NCI-H774 (cell line): ENCODE results near the gene GRK6.
"Not testable (repeated sequence)": the region's sequence is repeated elsewhere in the genome, so short reads cannot be mapped to it uniquely, and the experiment has no call there.

Source experiments
- DNase-seq: peaks from one replicate; lab custom pipeline; 2025; lab: John Stamatoyannopoulos, UW

GRK6 gene

DNA sequence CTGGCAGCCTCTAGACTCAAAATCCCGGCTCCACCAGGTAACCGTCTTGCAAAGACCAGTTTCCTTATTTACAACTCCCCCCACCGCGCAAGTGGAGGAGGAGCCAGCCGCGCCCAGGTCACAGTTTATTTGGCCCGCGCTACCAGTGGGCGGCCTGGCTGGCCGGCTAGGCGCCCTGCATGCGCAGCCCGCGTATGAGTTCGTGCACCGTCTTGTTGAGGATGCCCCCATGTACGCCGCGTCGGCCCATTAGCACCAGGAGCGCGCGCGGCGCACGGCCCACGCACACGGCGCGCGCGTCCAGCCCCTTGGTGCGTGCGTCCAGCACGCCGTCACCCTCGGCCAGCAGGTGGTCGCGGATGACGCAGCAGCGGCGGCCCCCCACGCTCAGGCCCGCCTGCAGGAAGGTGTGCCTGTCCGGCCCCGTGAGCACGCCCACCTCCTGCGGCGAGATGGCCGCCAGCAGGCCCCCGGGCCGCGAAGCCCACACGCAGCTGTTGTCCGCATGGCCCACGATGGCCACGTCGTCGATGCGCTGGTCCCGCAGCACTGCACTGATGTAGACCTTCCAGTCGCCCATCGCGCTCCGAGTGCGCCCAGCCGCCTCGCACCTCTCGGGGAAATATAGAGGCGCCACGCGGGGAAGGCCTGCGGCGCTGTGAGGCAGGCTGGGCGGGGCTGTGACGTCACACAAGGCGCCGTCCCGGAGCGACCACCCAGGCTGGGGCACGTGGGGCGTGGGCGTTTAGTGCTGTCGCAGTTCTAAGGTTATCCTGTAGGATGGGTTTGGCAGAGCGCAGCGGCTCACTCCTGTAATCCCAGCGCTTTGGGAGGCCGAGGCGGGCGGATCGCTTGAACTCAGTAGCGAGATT is 26.2 kb upstream of the GRK6 start, which contains the start of gene PFN3:
Gene PFN3 (minus strand): TSS at position 665 of the 872 bp plus-strand sequence. CDS start 85 bp downstream, at position 580.
- no peak for DNase-seq

DNA sequence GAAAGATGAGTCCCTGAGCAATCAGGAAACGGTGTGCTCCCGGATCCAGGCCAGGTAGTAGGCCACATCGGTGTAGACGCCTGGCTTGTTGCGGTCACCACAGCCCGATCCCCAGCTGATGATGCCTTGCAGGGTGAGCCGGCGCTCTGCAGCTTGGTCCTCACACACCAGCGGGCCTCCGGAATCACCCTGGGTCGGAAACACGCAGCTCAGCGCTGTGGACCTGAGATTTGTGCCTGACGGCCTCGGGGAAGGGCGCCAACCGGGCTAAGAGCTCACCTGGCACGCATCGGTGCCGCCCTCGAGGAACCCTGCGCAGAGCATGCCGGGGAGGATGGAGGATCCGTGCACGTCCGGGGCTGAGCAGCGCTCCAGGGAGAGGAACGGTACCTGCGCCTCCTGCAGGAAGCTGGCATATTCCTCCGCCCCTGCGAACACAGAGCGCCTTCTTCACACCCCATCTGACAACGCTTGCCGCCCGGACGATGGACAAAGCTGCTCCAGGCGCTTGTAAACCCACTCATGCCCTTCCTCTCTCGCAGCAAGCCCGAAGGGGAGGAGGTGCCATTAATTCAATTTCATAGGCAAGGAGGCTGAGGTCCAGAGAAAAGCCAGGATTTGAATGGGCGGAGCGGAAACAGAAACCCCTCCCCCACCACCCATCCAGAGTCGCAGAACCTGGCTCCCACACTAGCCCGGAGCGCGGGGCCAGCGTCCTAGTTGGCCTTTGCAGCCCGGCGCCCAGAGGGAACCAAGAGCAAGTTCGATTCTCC is 24.0 kb upstream of the GRK6 start:
- DNase-seq: peak; percentile 78

DNA sequence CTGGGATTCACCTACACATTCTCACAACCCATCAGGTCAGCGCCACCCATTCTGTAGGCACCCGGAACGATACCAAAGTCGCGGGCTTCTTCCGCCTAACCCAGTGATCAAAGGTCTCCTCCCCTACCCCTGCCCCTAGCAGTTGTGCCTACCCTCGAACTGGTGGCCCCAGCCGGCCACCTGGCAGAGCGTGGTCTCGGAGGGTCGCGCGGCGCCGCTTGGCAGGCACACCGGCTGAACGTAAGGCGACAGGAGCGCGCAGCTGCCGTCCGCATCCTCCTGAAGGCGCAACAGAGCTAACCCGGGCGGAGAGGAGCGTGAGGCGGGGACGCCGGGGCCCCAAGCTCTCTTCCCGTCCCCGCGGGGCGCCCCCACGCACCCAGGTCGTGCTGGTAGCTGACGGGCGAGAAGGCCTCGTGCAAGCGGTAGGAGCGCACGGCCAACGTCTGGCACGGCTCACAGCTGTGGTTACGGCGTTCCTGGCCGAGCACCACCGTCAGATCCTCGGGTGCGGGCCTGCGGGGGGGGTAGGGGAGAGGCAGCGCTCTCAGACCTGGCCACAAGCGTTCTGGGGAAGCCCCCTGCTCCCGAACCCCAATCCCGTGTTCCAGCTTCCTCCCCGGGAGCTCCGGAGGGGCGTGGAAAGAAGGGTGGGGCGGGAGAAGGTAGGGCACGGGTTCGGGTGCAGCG is 23.2 kb upstream of the GRK6 start:
- DNase-seq: no peak

DNA sequence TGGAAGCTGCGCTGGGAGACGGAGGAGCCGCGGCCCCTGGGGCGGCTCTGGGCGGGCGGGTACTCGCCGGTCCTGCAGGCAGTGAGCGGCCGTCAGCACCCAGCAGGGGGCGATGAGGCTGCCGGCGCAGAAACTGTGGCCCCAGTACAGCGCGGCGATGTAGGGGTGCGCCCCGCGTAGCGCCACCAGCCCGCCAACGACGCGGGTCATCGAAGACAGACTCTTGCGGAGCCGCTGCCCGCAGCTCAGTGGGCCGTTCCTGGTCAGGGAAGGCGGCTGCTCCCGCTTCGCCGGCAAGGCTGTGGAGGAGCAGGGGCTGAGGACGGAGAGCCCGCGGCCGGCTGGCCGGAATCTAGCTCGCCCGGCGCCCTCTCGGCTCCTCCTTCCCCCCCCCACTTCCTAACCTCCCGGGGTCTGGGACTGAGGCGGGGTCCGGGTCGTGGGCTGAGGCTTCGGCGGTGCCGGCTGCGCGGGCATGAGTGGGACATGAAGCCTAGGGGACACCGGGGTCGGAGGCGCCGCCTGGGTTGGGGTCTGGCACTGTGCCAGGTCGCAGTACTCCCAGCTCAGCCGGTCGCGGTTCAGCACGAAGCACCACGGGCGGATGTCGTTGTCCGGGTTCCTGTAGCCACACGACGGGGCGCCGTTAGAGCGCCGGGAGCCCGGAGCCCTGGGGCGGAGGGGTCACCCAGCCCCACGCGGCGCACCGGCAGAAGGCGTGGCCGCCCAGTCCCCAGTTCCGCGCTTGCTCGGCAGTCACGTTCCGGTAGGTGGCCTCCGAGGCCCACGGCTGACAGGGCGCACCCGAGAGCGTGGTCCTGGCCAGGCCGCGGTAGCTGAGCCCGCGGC is 22.5 kb upstream of the GRK6 start:
- peak; percentile 71 for DNase-seq

DNA sequence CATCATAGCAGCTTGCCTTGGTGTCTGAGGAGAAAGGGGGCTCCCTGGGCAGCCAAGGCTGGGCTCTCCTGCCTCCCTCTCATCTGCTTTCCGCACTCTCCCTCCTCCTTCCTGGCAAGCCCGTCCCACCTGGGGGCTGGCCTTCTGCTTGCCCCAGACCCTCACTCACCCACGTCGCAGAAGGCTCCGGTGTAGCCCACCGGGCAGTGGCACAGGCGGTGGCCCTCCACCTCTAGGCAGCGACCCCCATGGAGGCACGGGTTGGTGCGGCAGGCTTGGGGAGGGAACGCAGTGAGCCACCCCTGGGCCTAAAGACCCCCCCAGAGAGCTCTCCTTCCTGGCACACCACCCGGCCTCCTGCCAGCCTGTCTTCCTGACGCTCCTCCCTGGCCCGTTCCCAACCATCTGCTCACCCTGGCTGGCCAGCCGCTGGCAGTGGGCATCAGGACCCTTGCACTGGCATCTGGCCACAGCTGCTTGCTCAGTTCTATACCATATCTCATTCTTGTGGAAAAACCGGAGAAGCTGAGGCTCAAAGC is 21.8 kb upstream of the GRK6 start:
- DNase-seq: no peak

DNA sequence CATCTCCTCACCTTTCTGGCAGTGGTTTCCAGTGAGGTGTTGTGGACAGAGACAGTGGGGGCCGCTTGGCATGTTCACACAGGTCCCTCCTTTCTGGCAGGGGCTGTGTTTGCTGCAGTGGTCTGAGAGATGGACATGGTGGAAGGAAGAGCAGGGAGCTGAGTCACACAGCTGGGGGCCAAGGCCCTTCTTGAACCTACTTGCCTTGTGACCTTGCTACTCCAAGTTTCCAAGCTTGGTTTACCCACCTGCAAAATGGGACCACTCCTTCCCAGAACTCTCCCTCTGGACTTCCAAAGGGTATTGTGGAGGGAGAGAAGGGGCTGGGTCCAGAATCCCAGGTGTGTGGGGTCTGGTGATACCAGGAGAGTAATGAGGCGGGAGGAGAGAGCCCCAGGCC is 21.2 kb upstream of the GRK6 start:
- DNase-seq: no peak

DNA sequence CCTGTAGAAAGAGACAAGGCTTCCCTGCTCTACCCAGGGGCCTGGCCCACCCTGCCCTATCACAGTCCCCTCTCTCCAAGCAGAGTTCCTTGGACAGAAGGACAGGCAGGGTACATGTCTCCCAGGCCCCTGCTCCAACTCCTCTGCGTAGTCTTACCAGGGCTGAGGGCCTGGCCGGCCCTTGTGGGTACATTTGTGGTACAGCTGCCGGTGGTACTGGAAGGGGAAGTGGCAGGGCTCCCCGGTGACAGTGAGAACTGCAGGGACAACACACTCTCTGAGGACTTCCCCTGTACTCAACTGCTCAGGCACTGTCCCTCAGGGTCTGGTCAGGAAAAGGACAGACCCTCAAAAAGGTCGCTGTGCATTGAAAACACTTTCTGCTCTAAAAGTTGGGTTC is 20.7 kb upstream of the GRK6 start:
- no peak for DNase-seq

DNA sequence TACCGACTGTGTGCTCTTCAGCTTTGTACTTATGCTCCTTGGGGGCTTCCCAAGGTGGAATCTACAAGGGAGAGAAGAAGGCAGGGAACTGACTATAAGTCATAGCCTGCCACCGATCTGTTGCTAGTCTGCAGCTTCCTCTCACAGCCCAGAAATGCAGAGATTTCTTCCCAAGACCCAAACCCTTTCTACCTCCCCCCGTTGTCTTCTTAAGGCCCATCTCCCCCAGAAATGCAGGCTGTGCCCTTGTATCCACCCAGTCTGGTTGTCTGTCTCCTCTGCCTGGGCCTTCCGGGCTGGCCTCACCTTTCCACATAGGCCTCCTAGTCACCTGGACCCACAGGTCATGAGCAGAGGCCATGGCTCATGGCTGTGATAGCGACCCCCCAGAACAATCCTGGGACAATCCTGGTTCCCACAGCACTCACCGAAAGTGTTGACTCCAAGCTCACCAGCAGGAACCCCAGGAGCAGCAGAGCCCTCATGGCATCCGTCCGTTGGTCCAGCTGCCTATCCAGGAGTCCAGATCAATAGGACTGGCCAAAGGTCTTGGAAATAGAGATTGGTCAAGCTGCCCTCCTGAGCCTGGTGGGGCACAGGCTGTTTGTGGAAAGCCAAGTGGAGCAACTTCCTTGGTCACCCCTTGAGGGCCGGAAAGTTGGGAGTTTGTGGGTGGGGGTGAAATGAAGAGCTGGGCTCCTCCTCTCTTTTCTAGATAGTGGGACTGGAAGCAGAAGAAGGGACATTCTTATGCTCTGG is 17.3 kb upstream of the GRK6 start, which contains the start of gene F12:
Gene F12 (minus strand): TSS at position 522 of the 759 bp plus-strand sequence. CDS start 37 bp downstream, at position 485.
- no peak for DNase-seq

DNA sequence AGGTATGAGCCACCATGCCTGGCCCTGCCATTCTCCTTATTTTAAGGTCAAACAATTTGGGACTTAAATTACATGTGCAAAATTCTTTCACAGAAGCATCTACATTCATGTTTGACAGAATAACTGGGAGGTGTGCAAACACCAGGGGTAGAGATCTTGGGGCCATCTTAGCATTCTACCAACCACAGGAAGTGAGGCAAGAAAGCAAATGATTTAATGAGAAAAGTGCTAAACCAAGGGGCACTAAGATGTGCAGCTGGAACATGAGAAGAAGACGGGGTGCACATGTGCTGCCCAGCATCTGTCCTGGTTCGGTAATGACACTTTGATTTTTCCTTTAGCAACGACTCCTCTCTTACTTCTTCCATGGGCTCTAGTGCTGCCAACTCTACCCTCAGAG is 15.9 kb upstream of the GRK6 start:
- DNase-seq: no peak

DNA sequence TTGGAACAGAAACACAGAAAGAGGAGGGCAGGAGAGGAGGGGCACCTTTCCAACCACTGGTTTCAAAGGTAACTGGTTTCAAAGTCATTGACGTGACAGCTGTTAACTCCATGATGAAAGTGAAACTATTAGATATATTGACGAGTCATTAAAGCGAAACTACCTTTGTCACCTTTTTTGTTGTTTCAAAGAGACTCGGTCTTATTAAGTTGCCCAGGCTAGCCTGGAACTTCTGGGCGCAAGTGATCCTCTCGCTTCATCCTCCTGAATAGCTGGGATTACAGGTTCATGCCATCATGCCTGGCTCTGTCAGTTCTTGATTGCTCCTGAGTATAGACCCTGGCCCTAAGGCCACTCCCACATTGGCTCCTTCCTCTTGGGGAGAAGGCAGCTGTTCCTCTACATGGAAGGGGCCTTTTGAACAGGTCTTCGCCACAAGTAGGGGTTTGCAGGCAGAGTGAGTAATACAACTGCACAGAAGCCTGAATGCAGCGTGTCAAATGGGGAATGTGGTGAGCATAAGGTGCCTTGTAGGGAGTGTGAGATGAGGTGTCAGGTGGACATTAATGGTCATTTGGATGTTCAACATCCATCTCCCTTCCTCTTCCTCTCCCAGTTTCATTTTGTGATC is 13.8 kb upstream of the GRK6 start:
- DNase-seq: no peak

DNA sequence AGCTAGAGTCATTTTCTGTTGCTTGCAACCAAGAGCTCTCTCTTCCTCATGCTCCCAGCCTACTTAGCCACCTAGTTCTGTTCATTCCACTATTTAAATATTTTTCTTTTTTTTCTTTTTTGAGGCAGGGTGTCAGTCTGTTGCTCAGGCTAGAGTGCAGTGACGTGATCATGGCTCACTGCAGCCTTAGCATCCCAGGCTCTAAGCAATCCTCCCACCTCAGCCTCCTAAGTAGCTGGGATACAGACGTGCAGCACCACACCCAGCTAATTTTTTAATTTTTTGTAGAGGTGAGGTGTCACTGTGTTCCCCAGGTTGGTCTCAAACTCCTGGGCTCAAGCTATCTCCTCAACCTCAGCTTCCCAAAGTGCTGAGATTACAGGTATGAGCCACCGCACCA is 12.0 kb upstream of the GRK6 start:
- DNase-seq: no peak

DNA sequence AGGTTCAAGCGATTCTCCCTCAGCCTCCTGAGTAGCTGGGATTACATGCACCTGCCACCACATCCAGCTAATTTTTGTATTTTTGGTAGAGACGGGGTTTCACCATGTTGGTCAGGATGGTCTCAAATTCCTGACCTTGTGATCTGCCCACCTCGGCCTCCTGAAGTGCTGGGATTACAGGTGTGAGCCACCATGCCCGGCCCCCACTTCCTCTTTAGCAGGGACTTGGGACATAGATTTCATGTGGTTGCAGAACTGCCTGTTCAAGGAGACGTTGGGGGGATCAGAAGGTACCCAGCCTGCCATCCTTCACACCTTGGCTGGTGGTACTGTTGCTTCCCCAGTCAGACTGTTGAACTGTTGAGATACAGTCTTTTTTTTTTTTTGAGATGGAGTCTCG is 9.4 kb upstream of the GRK6 start:
- DNase-seq: not testable (repeated sequence)

DNA sequence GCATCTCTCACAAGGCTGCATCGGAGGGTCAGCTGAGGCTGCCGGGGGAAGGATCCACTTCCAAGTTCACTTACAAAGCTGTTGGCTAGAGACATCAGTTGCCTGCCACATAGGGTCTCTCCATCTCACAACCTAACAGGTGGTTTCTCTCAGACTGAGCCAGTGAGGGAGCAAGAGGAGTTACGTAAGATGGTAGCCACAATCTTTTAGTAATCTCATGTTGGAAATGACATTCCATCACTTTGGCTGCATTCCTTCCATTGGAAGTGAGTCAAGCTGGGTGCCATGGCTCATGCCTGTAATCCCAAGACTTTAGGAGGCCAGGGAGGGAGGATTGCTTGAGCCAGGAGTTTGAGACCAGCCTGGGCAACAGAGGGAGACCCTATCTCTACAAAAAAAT is 7.4 kb upstream of the GRK6 start:
- no peak for DNase-seq

DNA sequence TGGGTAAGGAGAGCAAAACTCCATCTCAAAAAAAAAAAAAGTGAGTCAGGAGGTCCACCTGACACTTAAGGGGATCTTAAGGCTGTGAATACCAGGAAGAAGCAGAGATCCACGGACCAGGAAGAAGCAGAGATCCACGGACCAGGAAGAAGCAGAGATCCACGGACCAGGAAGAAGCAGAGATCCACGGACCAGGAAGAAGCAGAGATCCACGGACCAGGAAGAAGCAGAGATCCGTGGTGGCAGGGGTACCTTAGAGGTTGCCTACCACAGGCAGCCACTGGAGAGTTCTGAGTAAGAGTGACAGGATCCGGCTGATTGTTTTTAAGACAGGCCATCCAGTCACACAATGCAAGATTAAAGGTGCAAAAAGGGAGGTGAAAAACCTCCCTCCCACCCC is 6.0 kb upstream of the GRK6 start:
- DNase-seq: not testable (repeated sequence)

DNA sequence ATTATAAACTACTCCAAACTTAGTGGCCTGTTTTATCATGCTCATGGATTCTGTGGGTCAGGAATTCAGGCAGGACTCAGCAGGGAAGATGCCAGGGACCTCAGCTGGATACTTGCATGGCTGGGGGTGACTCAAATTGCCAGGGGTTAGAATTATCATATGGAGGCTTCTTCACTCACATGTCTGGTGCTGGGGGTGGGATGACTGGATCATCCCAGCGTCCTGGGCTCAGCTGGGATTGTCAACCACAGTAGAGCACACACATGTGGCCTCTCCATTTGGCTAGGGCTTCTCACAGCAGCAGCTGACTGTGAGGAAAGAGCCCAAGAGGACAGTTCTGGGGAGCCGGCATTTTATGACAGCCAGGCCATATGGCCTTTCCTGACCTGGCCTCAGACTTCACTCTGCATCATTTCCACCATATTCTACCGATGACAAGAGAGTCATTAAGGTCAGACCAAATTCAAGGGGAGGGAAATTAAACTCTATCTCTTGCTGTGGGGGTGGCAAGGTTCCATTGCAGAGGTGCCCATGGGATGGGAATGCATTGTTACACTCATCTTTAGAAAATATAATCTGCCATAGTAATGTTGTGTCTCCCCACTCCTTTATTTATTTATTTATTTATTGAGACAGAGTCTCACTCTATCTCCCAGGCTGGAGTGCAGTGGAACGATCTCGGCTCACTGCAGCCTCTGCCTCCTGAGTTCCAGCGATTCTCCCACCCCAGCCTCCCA is 5.2 kb upstream of the GRK6 start:
- DNase-seq: no peak

DNA sequence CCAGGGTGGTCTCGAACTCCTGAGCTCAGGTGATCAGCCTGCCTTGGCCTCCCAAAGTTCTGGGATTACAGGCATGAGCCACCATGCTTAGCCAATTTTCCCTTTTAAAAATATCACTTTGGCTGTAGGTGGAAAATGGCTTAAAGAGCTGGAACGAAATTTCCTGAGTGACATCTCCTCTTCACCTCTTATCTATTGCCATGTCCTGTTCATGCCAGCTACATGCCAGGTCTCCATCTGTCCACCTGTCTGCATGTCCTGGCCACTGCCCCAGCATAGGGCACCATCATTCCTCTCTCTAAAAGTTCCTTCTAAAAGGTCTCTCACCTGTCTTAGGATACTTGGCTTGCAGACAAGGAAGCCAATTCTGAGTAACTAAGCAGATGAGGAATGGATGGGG is 2.8 kb upstream of the GRK6 start:
- DNase-seq: no peak

DNA sequence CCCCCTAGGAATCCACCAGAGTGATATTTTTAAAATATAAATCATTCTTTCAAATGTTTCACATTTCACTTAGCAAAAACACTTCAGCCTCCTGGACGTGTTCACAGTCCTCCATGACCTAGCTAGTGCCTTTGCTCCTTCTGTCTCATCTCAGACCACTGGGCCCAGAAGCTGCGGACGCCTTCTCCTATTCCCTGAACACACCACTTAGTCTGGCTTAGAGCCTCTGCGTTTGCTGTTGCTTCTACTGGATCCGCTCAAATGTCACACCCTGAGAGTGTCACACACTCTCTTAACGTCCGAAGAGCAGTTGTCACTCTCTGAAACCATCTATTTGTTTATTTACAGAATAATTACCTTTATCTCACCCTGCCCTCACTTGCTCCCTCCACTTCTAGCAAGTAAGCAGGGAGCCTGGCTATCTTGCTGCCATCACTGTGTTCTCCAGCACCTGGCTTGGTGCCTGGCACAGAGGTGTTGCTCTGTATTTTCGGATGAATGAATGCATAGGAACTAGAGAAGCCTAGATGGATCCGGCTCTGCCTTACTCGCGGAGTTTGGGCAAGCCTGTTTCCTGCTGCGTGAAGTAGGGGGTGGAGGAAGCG is 1.2 kb upstream of the GRK6 start:
- no peak for DNase-seq

DNA sequence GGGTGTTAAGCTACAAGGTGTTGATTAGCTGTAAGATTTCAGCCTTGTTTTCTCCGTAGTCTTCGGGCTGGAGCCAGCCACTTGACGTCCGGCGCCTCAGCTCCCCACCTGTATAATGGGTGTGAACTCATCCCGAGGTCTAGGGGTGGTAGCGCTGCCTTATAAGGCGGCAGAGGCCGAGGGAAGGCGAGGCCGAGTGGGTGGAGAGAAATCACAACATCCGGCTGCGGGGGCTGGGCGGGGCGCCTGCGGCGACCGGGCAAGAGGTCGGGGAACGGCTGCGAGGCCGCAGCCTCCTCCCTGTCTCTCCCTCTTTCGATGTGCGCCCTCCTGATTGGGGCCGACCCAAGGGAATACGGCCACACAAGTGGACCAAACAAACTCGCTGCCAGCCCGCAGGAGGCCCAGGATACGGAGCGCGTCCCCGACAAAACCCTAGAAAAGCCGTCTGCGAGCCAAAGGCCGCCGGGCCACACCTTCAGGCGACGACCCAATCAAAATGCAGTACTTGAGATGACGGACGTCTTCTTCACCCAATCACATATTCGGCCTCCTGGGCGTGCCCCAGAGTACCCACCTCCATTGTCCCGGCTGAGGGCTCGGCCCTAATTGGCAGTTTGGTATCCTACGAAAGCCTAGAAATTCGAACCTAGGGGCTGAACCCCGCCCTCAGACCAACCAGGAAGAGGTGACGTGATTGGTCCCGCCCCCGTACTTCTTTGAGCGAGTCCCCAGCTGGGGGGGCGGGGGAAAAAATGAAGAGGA is 493 bp upstream of the GRK6 start:
- peak; percentile 99 for DNase-seq
